Measurements from ENCODE around the gene NPM3. TPM values are rescaled to one million over a fixed set of nuclear protein-coding genes. Genes with fewer than 3 reads are reported as not detected.

Gene NPM3
- polyA plus RNA-seq, 1 of the 3 experiments (the other 2 are of a cell fraction) = 105 TPM

GRCh38 chr10:101778781-101779543 lies 4.3 kb downstream of the NPM3 start:
- 94% methylated on average over 58 of the region's 58 CpGs for WGBS (ENCODE audit: low lambda C conversion rate)
- Histone ChIP-seq H3F3A (replicated peaks; ENCODE audit: insufficient read depth) (peaks cover 9% of the 10 kb centered on the region), H3K9me2 (no peaks in the 10 kb centered on the region), H3K4me1 (ENCODE audit: control insufficient read depth in 1 of 2, insufficient read depth in 2 of 2, low read depth in 1 of 2, low read length in 1 of 2) (peaks cover 4 to 23% of the 10 kb centered on the region in 2 experiments; a peak in 2 of 4 replicates), H3K27ac (ENCODE audit: low read depth in 2 of 2, low read length in 1 of 2) (no peak overlapping the region), H3K9ac (no peak overlapping the region), H3K9me3 (no peaks in the 10 kb centered on the region), H3K27me3 (ENCODE audit: insufficient read depth) (no peaks in the 10 kb centered on the region), H3K4me3 (ENCODE audit: low read depth in 2 of 2, low read length in 1 of 2) (no peak overlapping the region), H2AFZ (ENCODE audit: low read depth) (no peak overlapping the region), H3K79me2 (ENCODE audit: insufficient read depth) (peaks cover 7% of the 10 kb centered on the region), H3K4me2 (no peak overlapping the region), H3K36me3 (replicated peaks in 1 of 2; ENCODE audit: control insufficient read depth in 1 of 2, insufficient read depth in 2 of 2, low read length in 1 of 2) (peaks cover 0 to 3% of the 10 kb centered on the region in 2 experiments), H4K20me1 (ENCODE audit: insufficient read depth) (0 out of 2 replicates have a peak, but pooled peaks cover 4% of the 10 kb centered on the region)
- CTCF ChIA-PET = interaction anchor here (0.7 to 11.7 kb wide), 3 partner anchors 25 to 566 kb away, joined by 3 to 297 read pairs (median 9); no protein-coding TSS in a partner anchor
- DNase-seq = peak; percentile 34
- POLR2A ChIA-PET = no interaction called here
- TF ChIP-seq PBX3 (IDR thresholded peaks at IDR 0.05) (no peak), SIN3A (IDR thresholded peaks at IDR 0.05; ENCODE audit: borderline replicate concordance, low read depth, low read length) (no peak), SMC3 (IDR thresholded peaks at IDR 0.05; ENCODE audit: low read depth, low read length) (no peak), FOXM1 (IDR thresholded peaks at IDR 0.05; ENCODE audit: low read depth) (no peak), GABPA (IDR thresholded peaks at IDR 0.05; ENCODE audit: low read depth) (no peak), RXRA (IDR thresholded peaks at IDR 0.05; ENCODE audit: borderline replicate concordance, low read depth) (no peak), EZH2phosphoT487 (IDR thresholded peaks at IDR 0.05; ENCODE audit: borderline replicate concordance, low read depth) (no peak)

- ChIA-PET CTCF (interaction anchor here (0.6 to 11.7 kb wide), 3 partner anchors 173 to 565 kb away, joined by 4 to 297 read pairs (median 9); no protein-coding TSS in a partner anchor), POLR2A (no interaction called here)
- 96% methylated on average over 10 of the region's 12 CpGs for WGBS (ENCODE audit: low lambda C conversion rate)
- Histone ChIP-seq H3K9ac (no peak overlapping the region), H3F3A (replicated peaks; ENCODE audit: insufficient read depth) (peaks cover 2% of the 10 kb centered on the region), H3K9me3 (no peaks in the 10 kb centered on the region), H4K20me1 (ENCODE audit: insufficient read depth) (no peaks in the 10 kb centered on the region), H3K27ac (ENCODE audit: low read depth in 2 of 2, low read length in 1 of 2) (no peak overlapping the region), H2AFZ (ENCODE audit: low read depth) (no peak overlapping the region), H3K79me2 (ENCODE audit: insufficient read depth) (peaks cover 7% of the 10 kb centered on the region), H3K36me3 (replicated peaks in 1 of 2; ENCODE audit: control insufficient read depth in 1 of 2, insufficient read depth in 2 of 2, low read length in 1 of 2) (no peaks in the 10 kb centered on the region), H3K4me1 (ENCODE audit: control insufficient read depth in 1 of 2, insufficient read depth in 2 of 2, low read depth in 1 of 2, low read length in 1 of 2) (peaks cover 0 to 18% of the 10 kb centered on the region in 2 experiments; a peak in 1 of 4 replicates), H3K27me3 (ENCODE audit: insufficient read depth) (no peaks in the 10 kb centered on the region), H3K9me2 (no peaks in the 10 kb centered on the region), H3K4me3 (ENCODE audit: low read depth in 2 of 2, low read length in 1 of 2) (no peak overlapping the region), H3K4me2 (no peak overlapping the region)
- DNase-seq = peak; percentile 23
- TF ChIP-seq USF2 (IDR thresholded peaks at IDR 0.05; ENCODE audit: borderline replicate concordance, low read depth, low read length) (no peak), PBX3 (IDR thresholded peaks at IDR 0.05) (no peak), ZBTB33 (IDR thresholded peaks at IDR 0.05; ENCODE audit: borderline replicate concordance, low read depth) (no peak), MEF2A (IDR thresholded peaks at IDR 0.05; ENCODE audit: borderline replicate concordance, low read depth) (no peak), TCF12 (IDR thresholded peaks at IDR 0.05) (no peak), GATA2 (CRISPR knock-in tag; IDR thresholded peaks at IDR 0.05) (no peak), RXRA (IDR thresholded peaks at IDR 0.05; ENCODE audit: borderline replicate concordance, low read depth) (no peak), GABPA (IDR thresholded peaks at IDR 0.05; ENCODE audit: low read depth) (no peak), FOXM1 (IDR thresholded peaks at IDR 0.05; ENCODE audit: low read depth) (no peak), MAX (IDR thresholded peaks at IDR 0.05; ENCODE audit: low read depth) (no peak)
These were observed 5.0 kb downstream of the NPM3 start for GRCh38 chr10:101778151-101778780.

Measured in SK-N-SH (cell line).